ENCODE data around the gene ANXA4.
"Not testable (repeated sequence)": the region's sequence is repeated elsewhere in the genome, so short reads cannot be mapped to it uniquely, and the experiment has no call there.

ANXA4 gene

DNA sequence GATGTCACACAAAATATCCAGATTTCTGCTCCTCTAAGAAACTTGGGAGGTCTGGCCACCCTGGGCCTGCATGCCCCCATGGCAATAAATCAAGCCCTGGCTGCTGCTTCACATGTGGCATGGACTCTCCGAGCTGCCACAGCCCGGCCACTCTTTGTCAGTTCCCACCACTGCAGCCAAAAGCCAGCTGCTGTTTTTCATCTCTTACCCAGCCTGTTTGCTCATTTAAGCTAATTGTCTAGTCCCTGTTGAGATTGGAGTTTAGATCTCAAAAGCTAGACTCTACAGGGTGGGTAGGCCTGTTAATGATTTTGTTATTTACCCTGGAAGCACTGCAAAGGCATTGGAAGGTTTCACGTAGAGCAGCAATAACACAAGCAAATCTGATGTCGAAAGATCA lies 20.9 kb upstream of the ANXA4 start:
- DNase-seq: no peak

DNA sequence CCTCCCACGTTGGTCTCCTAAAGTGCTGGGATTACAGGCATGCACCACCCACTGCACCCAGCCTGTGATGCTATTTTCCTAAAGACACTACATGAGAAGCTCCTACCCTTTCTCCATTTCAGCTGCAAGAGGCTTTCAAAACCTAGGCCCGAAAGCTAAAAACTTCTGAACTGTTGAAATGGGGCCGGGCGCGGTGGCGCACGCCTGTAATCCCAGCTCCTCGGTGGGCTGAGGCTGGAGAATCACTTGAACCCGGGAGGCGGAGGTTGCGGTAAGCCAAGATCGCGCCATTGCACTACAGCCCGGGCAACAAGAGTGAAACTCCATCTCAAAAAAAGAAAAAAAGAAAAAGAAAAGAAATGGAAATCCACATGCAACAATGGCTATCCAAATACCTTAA lies 18.1 kb upstream of the ANXA4 start:
- no peak for DNase-seq

DNA sequence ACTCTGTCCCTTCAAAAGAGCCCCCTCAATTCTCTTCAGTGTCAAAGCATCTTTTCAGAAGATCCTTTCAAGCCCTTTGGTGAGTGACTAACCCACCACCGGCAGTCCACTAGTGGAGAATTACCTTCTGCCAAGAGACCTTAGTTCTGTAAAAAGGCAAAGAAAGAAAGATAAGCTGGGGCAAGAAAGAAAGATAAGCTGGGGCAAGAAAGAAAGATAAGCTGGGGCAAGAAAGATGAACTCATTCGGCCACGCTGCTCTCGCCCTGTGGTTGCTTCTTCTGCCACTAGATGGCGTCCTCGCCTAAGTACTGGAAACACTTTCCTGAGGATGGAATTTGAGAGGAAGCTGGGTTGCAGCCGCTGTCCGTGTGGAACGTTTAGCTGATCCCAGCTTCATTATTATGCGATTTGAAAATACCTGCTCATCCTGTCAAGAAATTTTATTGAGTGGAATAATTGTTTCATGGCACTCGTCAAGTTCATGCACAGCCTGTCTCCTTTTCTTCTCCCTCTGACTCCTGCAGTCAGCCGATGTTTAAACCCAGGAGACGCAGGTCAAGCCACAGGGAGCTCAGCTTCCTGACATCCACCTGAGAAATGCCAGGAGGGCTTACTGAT lies 17.3 kb upstream of the ANXA4 start:
- DNase-seq: peak; percentile 86 to 93 (median 90)

DNA sequence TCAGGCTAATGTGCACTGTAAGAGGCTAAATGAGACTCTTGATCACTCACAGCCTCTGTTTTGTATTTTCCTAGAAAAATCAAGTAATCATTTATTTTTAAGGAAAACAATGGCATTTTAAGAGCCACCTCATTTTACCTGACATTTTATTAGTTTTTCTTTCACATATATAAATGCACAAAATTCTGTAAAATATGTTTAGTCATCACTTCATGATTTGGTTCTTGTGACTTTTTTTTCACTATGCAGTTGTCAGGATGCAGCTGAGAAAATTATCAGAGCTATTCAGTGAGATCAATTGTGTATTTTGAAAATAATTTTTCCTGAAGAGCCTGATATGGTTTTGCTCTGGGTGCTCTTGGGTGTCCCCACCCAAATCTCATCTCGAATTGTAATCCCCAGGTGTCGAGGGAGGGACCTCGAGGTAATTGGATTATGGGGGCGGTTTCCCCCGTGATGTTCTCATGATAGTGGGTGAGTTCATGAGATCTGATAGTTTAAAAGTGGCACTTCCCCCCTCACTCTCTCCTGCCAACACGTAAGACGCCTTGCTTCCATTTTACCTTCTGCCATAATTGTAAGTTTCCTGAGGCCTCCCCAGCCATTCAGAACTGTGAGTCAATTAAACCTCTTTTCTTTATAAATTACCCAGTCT lies 16.1 kb upstream of the ANXA4 start:
- no peak for DNase-seq

DNA sequence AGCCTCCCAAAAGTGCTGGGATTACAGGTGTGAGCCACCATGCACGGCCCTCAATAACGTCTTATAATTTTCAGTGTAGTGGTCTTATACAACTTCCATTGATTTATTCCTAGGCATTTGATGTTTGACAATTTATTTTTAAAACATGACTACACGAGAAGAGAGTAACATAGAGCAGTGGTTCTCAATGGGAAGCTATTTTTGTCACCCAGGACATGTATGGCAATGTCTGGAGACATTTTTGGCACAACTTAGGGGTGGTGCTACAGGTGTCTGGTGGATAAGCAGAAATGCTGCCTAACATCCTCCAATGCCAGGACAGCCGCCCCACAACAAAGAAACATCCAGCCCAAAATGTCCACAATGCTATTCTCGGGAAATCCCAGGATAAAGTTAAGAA lies 12.7 kb upstream of the ANXA4 start:
- no peak for DNase-seq

DNA sequence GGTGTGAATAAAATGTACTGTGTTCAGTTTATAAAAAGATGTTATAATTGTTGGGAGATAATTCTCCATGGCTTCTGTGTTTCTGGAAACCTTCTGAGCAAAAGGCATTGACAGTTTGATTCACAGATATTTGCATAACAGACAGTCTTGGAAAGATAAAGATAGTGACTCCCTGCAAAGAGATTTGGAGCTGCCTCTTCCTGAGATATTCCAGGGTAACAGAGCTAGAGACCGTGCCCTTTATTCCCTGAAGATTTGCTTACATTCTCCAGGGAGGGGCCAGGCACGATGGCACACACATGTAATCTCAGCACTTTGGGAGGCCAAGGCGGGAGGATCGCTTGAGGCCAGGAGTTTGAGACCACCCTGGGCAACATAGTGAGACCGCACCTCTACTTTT lies 12.2 kb upstream of the ANXA4 start:
- DNase-seq: no peak

DNA sequence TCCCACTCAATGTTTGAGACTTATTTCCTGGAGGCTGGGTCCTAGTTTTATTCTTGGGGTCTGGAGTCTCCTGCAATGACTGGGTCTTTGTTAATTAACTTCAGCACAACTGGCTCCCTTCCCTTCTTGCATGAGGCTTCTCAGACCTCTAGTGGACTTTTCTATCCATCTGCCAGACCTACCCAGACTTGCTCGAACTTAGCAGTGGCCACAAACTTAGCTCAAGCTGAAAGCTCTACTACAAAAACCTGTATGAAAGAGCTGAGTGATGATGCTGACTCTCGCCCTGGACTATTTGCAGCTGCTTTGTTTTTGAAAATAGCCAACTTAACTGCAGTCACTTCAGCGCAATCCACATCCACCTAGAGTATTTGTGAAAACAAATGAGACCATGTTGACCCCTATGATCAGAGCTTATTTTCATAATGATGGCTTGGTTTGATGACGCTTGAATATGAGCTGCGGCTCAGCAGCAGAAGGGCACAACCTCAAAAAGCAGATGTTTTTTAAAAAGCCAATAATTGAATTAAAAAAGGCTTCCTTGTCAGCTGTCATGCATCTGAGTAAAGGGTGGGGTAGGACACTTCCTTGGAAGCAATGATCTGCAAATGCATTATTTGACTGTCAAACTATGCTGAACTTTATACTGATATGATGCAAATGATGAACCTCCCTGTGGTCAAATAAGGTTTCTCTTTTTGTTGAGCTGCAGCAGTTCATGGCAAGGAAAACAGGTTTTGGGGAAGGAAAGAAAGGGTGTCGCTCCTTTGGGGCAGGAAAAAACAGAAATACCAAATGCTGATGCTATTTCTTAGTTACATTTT lies 10.6 kb upstream of the ANXA4 start:
- no peak for DNase-seq

DNA sequence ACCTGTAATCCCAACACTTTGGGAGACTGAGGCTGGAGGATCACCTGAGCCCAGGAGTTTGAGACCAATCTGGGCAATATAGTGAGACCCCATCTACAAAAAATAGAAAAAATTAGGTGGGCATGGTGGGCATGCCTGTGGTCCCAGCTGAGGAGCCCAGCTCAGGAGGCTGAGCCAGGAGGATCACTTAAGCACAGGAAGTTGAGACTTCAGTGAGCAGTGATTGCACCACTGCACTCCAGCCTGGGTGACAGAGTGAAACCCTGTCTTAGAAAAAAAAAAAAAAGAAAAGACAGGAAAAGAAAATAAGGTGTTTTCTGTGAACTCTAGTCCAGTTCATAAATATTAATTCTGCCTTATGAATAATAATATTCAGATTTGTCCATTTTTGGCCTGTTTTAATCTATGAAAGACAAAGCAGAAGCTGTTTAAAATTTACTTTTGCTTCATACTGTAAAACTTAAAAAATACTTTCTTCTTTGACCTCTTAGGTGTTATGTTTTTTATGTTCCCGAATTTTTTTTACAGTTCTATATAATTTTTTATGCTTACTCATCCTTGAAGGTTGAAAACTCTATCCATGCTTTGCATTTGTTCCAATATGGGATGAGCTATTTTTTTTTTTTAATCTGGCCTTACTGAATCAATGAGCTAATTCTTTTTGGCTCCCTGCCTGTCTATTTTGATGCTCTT lies 8.4 kb upstream of the ANXA4 start:
- DNase-seq: no peak

DNA sequence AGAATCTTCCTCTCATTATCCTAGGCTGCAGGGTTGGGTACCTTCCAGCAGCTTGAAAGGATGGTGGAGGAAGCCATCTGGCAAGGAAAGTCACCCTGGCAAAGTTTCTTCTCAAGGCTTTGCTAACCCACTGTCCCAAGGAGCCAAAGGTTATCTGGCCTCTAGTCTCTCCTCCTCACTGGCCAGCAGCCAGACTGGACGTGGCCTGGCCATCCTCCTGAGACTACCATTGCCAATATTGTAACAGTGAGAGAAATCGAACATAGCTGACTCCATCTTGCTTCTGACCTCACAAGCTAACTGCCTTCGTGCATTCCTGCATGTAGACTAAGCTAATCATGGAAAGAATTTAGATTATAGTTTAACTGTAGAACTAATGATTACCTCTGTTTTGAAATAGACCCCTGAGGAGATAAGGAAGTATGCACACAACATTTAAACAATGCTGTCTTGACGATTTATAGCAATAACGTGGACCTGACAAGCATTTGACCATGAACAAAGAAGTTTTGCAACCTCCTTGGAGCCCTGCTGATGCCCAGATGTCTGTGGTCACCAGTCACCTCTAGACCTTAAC lies 7.8 kb upstream of the ANXA4 start:
- no peak for DNase-seq

DNA sequence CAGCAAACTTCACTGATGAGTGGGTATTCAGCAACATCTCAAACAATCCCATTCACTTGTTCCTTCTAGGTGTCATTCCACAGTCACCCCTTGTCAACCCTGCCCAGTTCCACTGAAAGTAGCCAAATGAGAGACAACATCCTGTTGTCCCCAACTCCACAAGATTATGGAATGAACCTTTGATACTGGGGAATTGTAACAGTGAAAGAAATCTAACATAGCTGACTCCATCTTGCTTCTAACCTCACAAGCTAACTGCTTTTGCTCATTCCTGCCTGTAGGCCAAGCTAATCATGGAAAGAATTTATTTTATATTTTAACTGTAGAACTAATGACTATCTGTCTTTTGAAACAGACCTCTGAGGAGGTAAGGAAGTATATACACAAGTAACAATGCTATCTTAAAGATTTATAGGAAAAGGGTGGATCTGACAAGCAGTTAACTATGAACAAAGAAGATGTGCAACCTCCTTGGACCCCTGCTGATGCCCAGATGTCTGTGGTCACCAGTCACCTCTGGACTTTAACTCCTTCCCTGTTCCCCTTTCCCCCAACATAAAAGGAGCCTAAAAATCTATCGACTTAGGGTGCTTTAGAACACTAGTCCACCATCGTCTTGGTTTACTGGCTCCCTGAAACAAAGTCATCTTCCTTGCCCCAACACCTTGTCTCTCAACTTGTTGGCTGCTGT lies 6.9 kb upstream of the ANXA4 start:
- DNase-seq: no peak

DNA sequence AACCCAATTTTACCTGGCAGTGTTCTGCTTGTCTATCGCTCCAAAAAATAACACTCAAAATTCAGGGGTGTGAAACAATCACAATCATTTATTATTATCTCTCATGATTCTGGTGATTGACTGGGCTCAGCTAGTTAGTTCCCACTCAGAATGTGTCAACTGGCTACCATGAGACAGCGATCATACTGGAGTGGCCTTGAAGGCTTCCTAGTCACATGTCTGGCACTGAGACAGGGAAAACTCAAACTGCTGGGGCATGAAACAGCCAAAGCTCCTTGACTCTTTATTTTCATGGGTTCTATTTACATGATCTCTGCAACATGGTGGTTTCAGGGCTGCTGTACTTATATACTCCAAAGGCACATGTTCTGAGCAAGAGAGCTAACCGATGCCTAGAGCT lies 6.2 kb upstream of the ANXA4 start:
- no peak for DNase-seq

DNA sequence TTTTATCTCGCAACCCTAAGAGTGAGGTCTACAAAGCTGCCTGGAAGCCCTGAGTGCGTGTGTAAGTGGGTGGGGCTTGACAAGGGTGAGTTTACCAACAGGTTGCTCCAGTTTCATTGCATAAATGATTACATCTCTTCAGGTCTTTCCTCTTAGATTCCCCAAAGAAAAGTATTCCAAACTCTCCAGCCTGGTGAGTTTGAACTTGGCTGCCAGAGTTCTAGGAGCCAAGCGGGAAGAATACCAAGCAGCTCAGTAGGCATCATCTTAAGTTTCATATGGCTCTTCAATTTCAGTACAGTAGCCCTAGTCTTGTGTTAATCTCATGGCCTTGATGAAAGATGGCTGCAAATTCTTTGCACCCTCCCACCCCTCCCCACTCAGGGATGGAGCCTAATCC lies 3.8 kb upstream of the ANXA4 start:
- DNase-seq: not testable (repeated sequence)

DNA sequence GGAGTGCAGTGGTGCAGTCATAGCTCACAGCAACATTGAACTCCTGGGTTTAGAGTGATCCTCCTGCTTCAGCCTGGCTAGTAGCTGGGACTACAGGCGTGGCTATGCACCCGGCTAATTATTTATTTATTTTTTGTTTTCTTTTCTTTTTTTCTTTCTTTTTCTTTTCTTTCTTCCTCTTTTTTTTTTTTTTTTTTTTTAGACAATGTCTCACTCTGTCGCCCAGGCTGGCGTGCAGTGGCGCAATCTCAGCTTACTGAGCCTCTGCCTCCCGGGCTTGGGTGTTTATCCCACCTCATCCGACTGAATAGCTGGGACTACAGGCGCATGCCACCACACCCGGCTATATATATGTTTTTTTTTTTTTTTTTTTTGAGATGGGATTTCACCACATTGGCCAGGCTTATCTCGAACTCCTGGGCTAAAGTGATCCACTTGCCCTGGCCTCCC lies 1.4 kb upstream of the ANXA4 start:
- peak; percentile 45 to 53 (median 49) for DNase-seq

DNA sequence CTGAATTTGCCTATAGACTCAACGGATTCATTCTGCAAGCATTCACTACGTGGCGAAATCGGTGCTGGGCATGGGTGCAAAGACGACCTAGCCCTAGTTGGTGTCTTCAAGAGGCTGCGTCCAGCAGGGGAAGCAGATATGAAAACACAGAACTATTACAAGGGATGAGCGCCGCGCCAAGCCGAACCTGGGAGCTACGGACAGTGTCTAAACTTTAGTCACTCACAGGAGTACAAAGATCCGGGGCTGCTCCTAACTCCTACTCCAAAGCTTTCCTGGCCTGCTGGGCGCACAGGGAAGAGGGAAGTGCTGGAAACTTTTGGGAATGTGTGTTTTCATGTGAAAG lies 732 bp upstream of the ANXA4 start:
- DNase-seq: peak; percentile 64 to 67 (median 64)

DNA sequence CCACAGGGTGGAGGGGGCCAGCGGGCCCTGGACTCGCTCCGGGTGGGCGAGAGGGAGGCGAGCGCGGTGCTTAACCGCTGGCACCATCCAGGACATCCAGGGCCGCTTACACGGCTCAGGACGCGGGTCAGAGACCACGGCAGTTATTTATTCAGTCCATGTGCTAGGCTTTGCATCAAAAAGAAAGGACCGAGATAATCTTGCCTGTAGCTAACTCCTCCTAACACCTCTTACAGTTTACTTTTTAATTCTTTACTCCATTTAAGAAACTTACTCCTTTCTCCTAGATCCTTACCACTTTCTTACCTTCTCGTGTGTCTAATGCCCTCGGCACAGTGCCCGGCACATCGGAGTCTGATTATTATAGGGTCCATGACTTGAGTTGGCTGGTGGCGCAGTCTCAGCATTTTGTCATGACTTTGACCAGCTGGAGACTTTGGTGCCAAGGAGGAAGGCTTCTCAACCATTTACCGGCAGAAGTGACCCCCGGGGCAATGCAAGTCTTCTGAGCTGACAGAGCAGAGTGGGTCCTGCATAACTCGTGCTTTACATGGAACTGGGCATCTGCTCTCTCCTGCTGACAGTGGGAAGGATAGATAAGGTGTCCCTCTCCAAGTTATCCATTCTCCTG lies 503 bp downstream of the ANXA4 start:
- peak in 1 of 3 donors; percentile 32 for DNase-seq

DNA sequence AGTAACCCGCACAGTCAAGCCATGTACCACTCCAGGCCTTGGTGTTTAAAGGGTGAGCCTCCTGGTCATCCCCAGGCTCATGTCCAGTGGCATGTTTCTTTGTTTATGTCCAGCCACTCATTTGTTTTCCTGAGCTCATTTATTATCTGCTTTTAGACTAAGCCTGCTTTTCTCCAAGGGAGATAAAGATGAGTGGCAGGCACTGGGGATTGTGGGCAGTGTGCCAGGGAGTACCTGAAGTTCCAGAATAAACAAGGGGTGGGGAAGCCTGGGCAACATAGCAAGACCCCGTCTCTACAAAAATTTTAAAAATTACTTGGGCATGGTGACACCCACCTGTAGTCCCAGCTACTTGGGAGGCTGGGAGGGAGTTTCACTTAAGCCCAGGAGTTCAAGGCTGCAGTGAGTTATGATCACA lies 1.9 kb downstream of the ANXA4 start:
- no peak for DNase-seq

DNA sequence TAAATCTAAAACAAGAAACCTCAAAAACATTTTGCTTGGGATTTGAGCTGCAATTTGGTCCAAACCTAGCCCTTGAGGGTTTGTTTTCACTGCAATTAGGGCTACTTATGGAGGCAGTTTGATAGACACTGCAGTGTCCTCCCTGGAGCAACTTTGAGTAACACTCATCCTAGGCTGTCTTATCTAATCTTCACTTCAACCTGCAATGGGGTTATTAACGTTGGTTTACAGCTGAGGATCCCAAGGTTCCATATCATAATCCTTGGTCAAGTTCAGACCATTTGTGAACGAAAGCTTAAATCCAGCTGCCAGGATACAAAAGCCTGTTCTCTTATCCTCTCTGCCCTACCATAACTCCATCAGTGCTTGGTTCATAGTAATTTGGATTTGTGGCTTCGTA lies 2.5 kb downstream of the ANXA4 start:
- no peak for DNase-seq

DNA sequence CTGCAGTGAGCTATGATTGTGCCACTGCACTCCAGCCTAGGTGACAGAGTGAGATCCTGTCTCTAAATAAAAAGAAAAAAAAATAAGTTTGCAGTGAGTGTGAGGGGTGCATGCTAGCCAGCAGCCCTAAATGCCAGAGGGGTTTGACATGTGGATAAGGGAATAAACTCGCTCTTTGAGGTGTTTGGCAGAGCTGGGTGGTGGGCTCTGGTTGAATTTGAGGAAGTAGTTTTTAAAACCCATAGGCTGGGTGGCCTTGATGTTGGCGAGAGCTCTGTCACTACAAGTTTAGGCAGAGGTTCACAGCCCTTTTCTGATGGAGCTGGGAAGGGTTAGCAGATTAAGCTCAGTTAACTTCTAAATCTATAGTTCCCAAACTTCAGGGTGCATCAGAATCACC lies 3.1 kb downstream of the ANXA4 start:
- no peak for DNase-seq

DNA sequence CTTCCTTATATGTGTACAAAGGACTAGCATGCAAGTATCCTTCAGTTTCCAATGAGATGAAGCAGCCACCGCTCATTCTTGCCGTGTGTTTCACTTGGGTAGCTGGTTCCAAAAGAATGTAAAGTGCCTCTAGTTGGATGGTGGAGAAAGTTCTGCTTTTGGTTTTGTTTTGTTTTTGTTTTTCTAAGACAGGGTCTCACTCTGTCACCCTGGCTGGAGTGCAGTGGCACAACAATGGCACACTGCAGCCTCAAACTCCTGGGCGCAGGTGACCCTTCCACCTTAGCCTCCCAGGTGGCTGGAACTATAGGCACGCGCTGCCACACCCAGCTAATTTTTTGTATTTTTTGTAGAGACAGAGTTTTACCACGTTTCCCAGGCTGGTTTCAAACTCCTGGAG lies 8.3 kb downstream of the ANXA4 start:
- DNase-seq: no peak

DNA sequence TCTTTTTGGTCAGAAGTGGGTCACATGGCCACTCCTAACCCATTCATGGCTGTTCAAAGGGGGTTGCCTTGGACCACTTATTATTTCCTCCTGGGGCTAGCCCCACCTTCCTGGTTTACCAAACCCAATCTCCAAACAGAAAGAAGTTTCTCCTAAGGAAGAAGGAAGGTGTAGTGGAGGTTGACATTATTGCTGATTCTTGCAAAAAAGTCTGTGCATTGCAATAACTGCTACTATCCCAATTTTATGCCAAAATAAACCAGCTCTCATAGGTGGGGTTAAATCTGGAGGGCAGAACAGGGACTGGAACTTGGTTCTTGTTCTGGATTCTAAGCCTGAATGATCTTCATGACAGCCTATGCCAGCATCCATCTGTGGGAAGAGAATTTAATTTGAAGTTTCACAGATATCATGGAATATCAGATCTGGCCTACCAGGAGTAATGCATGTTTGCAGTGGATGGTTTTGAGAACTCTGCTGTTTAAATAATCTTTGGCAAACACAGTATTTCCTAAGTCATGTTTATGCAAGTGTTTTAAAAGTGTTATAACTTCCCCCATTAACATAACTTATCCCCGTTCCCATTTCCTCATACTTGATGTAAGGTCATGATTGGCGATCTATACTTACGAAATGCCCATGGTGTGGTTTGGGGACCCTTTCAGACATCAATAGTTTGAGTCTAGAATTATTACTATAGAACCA lies 11.9 kb downstream of the ANXA4 start:
- DNase-seq: peak; percentile 38 to 57 (median 49)

DNA sequence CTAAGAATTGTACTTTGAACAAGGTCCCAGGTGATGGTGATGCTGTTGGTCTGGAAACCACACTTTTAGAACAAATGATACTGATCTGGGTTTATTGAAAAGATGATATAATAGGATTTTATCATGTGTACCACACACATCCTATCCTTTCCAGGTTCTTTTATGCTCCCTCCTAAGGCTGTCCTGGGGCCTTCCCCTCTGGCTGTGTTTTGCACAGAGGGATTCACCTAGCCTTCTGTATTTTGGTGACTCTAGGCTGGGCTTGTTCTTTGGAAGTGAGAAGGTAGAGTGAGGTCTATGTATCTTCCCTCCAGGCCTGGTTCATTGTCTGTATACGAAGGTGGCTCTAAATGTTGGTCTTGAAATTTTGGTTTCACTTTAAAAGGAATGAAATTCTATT lies 12.7 kb downstream of the ANXA4 start:
- DNase-seq: no peak

Data from suppressor macrophage treated with lipopolysaccharide for 1 hour (primary cell).